Epidermal melanocyte (primary cell): Measurements from ENCODE around the gene PERM1.

ENCODE experiments used
- DNase-seq: peaks from one replicate; pipeline ENCODE4 v3.0.0; 2011; ENCODE audit warnings: low spot score; ENCODE audit not compliant: insufficient read length

PERM1 gene

DNA sequence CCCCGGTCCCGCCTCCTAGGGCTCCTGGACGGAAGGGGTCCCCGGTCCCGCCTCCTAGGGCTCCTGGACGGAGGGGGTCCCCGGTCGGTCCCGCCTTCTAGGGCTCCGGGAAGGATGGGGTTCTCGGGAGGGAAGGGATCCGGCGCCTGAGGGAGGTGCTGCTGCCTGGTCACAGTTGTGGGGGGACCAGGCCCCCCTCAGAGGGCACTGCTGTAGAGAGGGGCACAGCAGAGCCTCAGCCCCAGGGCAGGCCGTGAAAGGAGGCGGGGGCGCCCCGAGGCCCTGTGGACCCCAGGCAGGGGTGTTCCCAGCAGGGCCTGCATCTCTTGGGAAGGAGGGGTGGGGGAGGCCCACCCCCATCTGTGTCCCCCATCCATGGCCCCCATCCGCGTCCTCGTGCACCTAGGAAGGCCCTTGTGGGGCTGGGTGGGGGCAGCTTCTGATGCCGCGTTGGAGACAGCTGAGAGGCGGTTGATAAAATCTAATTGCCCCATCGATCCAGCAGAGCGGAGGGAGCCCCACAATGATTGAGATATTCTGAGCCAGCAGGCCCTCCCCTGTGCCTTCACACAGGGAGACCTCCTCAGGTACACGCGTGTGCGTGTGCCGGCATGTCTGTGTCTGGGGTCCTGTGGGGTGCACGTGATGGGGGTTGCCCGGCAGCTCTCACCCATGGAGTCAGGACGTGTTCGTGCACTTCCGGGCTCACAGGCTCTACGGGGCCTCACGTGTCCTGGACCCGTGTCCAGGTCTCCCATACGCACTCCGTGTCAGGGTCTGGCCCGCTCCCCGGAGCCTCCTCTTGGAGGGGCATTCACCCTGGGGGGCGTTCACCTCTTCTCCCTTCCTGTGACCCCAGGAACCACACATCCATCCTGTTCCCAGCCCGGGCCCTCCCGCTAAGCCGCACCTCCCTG is 45.3 kb downstream of the PERM1 start:
- DNase-seq: no peak

DNA sequence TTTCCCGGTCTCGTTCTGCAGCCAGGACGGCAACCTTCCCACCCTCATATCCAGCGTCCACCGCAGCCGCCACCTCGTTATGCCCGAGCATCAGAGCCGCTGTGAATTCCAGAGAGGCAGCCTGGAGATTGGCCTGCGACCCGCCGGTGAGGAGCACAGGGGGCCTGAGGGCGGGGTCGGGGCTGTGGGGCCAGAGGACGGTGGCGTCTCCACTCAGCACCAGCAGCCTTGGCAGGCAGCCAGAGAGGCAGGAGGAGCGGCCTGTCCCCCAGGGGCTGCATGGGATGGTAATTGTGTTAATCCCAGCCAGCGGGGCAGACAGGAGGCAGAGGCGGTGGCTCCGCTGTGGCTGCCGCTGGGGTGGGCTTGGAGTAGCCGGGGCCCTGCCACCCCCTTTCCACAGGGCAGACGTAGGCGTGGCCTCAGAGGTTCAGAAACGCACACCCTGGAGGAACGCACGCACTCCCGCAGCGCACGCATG is 46.1 kb downstream of the PERM1 start:
- DNase-seq: no peak

DNA sequence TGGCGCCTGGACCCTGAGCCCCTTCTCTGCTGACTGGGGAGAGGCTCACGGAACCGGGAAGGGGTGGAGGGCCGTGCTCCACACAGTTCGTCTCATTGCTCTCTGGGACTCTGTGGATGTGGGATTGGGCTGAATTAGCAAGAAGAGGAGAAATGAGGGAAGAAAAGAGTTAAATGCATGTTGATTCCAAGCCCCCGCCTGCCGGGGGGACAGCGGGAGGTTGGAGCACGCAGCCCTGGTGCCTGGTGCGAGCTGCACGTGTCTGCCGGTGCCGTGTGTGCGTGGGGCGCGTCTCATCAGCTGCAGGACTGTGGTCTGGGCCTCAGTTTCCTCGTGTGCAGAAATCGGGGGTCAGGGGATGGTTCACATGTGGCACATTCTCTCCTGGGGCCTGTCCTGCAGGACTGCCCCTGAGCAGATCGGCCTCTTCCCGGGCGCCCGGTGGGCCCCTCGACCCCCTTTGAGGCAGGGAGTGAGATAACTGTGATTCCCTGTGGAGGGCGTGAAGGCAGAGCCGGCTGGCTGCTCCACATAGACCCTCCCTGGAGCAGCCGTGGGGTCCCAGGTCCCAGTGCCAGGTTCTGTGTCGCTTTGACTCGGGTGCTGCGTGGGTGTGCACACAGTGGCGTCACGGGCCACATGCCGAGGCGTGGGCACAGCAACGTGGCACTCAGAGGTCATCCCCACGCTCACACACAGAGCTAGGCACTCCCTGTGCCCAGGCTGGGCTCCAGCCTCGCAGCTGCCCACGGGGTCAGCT is 46.7 kb downstream of the PERM1 start:
- no peak for DNase-seq

DNA sequence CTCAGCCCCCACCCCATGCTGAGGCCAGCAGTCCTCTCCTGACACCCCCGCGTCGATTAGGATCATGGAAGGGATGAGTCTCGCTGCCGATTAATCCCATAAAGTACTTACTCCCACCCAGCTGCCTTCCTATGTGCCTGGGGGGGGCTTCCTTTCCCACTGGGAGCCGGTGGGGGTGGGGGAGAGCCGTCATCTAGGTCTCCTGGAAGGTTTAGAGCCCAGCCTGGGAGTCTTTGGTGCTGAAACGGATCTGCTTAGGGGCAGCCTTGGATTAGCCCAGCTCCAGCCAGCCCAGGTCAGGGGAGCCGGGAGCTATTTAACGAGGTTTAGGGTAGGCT is 48.3 kb downstream of the PERM1 start:
- no peak for DNase-seq

DNA sequence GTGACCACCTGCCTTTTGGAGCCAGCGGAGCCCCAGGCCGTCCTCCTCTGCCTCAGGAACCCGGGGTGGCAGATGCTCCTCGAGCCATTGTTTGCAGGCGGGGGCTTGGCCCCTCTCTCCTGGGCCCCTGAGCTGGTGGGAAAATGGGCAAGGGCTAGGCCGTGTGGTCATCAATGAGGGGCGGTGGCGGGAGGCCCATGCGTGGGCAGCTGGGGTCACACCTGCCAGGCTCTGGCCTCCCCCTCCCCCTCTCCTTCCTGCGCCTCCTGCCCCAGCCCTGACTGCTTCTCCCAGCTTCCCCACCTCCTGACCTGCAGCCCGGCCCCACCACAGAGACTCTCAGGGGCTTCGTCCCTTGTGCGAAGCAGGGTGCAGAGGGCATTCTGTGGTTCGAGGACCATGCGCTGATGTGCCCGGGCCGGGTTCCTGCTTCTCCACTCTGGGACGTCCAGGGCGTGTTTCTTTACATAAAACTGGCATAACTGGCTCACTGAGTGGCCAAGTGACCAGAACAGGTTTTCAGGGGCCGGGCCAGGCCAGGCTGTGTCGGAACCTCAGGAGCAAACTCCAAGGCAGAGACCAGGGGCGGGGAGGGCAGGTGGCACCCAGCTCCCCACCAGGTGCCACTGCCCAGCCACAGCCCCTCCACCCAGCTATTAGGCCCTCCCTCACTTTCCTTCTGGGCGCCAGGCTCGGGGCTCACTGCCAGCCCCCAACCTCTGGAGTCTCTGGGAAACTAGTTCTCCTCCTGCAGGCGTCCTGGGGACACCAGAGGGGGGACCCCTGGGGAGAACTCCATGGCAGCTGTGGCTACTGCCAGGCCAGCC is 48.9 kb downstream of the PERM1 start:
- no peak for DNase-seq

DNA sequence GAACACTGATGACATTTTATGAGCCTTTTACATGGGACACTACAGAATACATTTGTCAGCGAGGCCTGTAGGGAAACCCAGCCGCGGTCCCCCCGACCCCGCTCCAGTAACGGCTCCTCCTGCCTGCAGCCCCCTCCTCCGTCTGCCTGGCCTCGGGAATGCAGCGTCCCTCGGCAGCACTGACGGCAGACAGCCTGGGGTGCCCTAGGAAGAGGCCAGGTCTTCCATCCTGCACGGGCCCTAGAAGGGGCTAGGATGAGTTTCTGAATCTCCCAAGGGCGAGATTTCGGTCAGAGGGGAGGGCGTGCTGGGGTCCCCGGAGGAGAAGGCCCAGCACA is 49.8 kb downstream of the PERM1 start:
- DNase-seq: no peak

DNA sequence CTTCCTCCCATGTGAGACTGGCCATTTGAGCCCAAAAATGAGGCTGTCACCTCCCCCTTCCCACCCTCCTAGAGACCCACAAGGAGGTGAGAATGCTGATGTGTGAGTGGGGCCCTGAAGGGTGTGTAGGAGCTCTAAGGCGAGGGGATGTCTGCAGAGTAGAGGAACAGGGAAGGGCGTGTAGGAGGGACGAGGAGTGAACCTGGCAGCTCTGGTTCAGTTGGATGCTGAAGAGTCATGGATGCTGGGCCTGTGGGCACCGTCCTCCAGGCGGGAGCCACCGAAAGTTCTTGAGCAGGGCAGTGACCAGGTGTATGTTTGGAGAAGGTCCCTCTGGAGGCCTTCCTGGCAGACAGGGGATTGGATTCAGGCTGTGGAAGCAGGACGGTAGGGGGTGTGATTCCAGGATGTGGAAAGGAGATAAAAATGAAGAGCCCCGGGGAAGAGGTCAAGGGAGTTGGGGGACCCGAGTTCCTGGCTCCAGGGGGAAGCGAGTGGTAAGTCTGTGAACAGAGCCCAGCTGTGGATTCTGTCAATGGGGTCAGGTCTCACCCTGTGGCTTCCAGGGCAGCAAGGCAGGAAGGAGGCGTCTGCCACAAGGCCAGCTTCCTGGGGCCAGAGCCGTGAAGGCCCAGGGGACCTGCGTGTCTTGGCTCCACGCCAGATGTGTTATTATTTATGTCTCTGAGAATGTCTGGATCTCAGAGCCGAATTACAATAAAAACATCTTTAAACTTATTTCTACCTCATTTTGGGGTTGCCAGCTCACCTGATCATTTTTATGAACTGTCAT is 50.3 kb downstream of the PERM1 start:
- no peak for DNase-seq

DNA sequence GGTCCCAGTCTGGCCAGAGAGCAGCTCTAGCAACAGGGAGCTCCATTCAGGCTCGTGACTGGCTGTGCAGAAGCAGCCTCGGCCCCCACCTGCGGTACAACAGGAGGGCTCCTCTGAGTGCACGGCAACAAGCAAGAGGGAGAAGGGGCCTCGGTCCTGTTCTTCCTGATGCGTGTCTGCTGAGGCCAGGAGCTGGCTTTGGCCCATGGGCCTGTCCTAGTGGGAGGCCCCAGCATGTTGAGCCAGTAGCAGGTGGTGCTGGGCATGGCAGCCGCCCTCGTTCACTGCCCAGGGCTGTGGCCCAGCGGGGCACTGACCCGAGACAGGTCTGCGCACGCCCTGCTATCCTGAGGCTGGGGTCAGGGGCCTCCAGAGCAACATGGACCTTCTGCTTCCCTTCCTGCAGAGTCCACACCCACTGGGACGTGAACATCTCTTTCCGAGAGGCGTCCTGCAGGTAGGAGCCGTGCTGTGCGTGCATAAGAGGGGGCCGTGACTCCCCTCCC is 51.2 kb downstream of the PERM1 start:
- DNase-seq: no peak

DNA sequence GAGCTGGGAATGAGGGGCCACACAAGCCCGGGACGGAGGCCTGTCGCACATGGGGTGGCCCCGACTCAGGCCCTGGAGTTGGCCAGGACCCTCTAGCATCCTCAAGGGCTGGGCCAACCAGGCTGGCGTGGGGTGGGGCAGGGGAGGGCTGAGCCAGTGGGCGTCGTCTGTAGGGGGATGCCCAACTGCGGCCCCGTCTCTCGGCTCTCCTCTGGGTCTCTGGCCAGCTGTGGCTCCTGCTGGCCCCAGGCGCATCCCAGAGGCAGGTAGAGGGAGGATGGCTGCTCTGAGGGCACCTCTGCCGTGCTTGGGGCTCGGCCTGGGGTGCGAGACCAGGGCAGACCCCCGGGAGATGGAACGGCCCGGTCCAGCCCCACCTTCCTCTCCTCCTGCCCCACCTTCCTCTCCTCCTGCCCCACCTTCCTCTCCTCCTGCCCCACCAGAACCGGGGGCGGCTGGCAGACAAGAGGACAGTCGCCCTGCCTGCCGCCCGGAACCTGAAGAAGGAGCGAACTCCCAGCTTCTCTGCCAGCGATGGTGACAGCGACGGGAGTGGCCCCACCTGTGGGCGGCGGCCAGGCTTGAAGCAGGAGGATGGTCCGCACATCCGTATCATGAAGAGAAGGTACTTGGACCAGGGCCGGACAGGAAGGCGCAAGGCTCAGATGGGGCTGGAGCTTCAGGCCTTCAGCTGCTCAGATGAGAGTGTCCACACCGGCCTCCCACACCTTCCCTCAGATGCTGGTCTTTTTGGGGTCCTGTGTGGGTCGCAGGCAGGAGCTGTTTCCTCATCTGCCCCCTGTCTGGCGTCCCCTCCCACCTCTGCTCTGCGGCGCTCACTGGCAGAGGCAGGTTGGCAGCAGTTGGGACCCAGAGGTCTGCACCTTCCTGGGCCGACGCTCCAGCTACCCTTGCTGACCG is 51.9 kb downstream of the PERM1 start:
- no peak for DNase-seq

DNA sequence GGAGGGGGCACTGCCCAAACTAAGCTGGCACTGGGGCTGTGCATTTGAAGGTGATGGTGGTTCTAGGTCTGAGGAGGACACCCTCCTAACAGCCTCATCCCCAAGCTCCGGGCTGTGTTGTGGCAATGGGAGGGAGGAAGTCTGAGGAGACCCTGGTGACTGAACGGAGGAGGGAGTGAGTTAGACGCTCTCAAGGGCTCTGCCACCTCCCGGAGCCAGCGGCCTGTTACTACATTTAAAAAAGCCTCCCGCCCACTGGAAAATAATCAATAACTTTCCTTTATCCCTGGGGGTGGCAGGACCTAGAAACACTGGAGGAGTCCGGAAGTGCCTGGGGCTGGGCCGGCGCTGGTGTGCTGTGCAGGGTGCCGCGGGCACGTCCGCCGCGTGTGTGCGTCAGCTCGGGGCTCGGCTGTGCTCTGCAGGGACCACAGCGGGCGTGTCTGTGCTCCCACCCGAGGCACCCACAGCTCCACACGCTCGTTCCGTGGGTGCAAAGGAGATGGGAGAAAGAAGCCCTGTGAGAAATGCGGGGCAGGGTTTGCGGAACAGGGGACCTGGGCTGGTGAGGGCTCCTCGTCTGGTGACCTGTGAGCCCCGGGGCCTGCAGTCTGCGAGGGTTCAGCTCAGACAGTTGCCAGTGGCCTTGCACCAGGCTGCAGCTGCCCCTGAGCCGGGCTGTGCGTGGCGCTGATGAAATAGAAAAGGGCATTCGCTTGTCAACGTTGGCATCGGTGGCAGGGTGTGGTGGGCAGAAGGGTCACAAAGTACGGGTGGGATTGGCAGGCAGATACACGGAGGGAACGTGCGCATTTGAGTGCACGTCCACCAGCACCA is 52.9 kb downstream of the PERM1 start:
- no peak for DNase-seq

DNA sequence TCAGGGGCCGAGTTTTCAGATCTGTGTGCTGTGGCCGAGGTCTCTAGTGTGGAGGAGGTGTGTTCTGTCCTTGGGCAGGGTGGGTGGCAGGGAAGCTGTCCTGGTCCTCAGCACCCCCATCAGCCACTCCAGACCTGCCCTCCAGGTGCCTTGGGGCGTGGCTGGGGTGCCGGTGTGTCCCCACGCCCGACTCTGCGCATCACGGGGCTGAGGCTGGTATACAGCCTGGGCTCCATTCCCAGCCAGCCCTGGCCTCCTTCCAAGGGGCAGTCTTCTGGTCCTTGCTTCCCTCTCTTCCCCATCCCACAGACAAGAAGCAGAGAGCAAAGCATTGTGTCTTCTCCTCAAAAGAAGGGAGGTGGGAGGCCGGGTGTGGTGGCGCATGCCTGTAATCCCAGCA is 54.1 kb downstream of the PERM1 start:
- DNase-seq: no peak

DNA sequence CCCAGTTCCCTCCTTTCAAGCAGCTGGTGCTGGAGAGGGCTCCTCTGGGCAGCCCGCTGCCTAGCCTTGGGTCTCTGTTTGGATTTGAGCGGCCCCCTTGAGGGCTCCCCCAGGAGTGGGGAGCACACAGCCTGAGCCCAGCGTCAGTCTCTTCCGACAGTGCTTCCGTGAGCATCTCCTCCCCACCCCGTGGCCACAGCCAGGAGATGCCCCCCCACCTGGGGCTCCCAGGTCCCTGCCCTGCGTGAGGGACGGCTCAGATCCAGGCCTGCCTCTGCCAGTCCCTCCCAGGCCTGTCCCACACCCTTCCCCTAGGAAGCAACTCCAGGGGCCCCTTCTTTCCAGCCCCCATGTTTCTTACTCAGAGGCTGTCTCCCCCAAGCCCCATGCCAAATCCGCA is 54.7 kb downstream of the PERM1 start:
- no peak for DNase-seq

DNA sequence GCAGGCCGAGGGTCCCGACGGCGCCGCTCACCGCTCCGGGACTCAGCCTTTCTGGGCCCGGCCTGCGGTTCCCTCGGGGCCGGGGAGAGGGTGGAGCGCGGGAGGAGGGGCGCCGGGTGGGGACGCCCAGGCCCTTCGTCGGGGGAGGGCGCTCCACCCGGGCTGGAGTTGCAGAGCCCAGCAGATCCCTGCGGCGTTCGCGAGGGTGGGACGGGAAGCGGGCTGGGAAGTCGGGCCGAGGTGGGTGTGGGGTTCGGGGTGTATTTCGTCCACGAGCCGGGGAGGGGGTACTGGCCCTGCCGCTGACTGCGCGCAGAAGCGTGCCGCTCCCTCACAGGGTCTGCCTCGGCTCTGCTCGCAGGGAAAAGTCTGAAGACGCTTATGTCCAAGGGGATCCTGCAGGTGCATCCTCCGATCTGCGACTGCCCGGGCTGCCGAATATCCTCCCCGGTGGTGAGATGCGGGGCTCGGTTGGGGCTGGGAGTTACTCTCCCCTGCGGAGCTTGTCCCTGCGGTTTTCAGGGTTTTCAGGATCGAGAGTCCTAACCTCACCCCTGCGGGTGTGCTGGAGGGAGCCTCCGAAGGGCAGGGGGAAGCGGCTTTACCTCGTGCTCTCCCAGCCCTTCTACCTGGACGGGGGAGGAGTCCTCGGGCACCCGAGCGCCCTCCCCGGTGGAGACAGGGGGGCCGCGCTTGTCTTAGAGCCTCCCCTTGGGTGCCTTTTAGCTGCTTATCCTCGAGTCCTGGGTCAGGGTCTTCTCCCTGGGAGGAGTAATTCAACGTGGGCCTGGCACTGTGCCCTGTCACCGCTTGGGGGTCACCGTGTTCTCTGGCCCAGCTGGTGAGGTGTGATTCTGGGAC is 56.1 kb downstream of the PERM1 start:
- DNase-seq: no peak
